Astrocyte of the cerebellum (primary cell): Measurements from ENCODE around the gene TMCO5A.

Source experiments
- DNase-seq: peaks from one replicate; pipeline ENCODE4 v3.0.0-alpha.2; 2011; ENCODE audit warnings: low read depth
- H3K4me3 ChIP-seq: 2 replicates; pipeline ENCODE4 v1.5.1; 2011; ENCODE audit warnings: mild to moderate bottlenecking, low read depth, low read length, moderate library complexity
- CTCF ChIP-seq: IDR thresholded peaks from 2 replicates; pipeline ENCODE4 v1.5.1; 2012; ENCODE audit warnings: low read length, low read depth, moderate library complexity, mild to moderate bottlenecking; ENCODE audit errors: missing control alignments
- in situ Hi-C: cut with HindIII; loops from 2 replicates; pipeline ENCODE4 v1.10.0; 2017; ENCODE audit warnings: low sequenced_read_pairs

The TMCO5A gene

GRCh38 chr15:37900326-37901221, 33.9 kb upstream of the TMCO5A start:
- H3K4me3 ChIP-seq = no peak overlapping the region
- in situ Hi-C loops = no loop called here
- TF ChIP-seq CTCF = no peak
- no peak for DNase-seq

- DNase-seq = no peak
- no peak for TF ChIP-seq CTCF
- in situ Hi-C loops = no loop called here
- H3K4me3 ChIP-seq = no peak overlapping the region
Measured at GRCh38 chr15:37902126-37902525, 32.3 kb upstream of the TMCO5A start.

DNA sequence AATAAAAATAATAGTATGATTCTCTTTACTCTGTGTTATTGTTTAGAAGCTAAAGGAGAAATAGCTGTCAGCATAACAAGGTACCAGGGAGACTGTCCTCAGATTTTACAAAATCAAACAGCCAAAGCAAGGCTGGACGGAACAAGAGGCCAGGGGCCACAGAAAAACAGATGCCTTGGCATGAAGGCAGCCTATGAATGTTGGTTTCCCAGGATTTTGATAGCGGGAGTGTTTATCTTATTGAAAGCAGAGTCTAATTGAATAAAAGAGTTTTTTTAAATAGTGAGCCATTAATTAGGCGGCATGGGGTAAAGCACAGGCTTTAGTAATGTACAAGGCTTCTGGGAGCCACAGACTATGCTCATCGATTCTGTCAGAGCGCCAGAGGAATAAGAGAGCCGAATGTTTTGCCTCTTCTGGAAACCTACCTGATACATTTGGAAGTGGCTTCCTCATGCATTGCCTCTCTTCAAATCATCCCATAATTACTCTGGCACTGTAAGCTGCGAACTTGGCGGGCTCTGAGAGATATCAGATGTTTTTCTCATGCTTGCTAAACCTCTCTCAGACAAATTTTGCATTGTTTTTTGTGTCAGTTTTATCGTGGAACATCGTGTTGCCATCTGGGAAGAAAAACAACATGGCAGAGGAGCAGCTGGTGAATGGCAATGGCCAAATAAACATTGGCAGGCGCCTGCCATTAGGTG, 30.4 kb upstream of the TMCO5A start:
- no peak for TF ChIP-seq CTCF
- in situ Hi-C loops = no loop called here
- DNase-seq = no peak
- H3K4me3 ChIP-seq = no peak overlapping the region

DNA sequence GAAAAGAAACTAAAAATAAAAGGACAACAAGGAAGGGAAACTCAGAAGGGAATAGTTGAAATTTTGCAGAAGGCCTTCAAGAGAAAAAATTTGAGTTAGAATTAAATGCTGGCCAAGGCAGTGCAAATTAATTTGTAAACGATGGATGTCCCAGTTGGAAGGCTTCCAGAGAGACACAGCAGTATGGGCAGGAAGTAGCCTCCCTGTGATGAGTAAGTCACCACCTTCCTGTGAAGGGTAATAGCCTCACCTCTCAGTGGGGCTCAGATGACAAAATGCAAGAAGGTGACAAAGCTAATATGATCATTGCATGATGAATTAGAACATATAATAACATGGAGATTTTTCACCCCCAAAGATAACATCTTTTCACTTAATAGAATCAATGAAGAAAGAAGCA, 27.3 kb upstream of the TMCO5A start:
- no peak for TF ChIP-seq CTCF
- DNase-seq = no peak
- in situ Hi-C loops = no loop called here
- no peak overlapping the region for H3K4me3 ChIP-seq

- in situ Hi-C loops = no loop called here
- DNase-seq = no peak
Measured at GRCh38 chr15:37921527-37922385, 12.7 kb upstream of the TMCO5A start.

More at GRCh38 chr15:37921527-37922385, 12.7 kb upstream of the TMCO5A start:
- H3K4me3 ChIP-seq = no peak overlapping the region
- TF ChIP-seq CTCF = no peak
